GM12878 (cell line): ENCODE data around the gene MEGF9. TPM values are rescaled to one million over a fixed set of nuclear protein-coding genes. Genes with fewer than 3 reads are reported as not detected.

Experiments
- ATAC-seq: fragments of 200-7000 bp; cut with Tn5 transposase; 3 replicates; pipeline ENCODE4 v1.9.1; 2020; ENCODE audit warnings: mild to moderate bottlenecking, moderate library complexity
- BruUV-seq: library from RNA; stranded (reverse); fragments of 400-500 nt; replicated peaks from 2 replicates; lab custom pipeline; 2021; lab: Mats Ljungman, UMichigan
- CTCF ChIA-PET: fragments of 300-600 bp; sonication (Branson Sonifier 250); formaldehyde crosslinking; extraction: SDS; loops from one replicate; lab custom pipeline; 2021; ENCODE audit warnings: inconsistent platforms; lab: Yijun Ruan, JAX
- POLR2A ChIA-PET: fragments of 350-600 bp; formaldehyde crosslinking; extraction: SDS; loops from one replicate; lab custom pipeline; 2021; ENCODE audit warnings: inconsistent platforms; lab: Charles Lee
- RAD21 ChIA-PET: fragments of 300-600 bp; sonication (Branson Sonifier 250); formaldehyde crosslinking; loops from one replicate; lab custom pipeline; 2023; ENCODE audit warnings: antibody characterized with exemption; ENCODE audit not compliant: unreplicated experiment; lab: Charles Lee
- SMC1A ChIA-PET: fragments of 300-600 bp; sonication (Branson Sonifier 250); formaldehyde crosslinking; loops from one replicate; lab custom pipeline; 2023; ENCODE audit not compliant: unreplicated experiment, uncharacterized antibody; lab: Charles Lee
- DNase-seq: peaks from one replicate; pipeline ENCODE4 v3.0.0-alpha.2; 2011; ENCODE audit warnings: low read depth, low spot score
- FAIRE-seq: peaks from 3 replicates; lab custom pipeline; 2011; peaks lifted over from hg19 to GRCh38; lab: Jason Lieb, UNC
- H2AFZ ChIP-seq: 2 replicates; pipeline ENCODE4 v1.6.0; 2011; ENCODE audit warnings: low read depth, low read length, control low read depth; ENCODE audit not compliant: control insufficient read depth
- H3K27ac ChIP-seq: 2 replicates; pipeline ENCODE4 v1.5.1; 2011; ENCODE audit warnings: control low read depth; ENCODE audit not compliant: control insufficient read depth, insufficient read depth
- H3K27me3 ChIP-seq, 2 experiments: replicated peaks in 1 of 2; 2 replicates each; pipeline versions ENCODE4 v1.6.0 to v1.6.1; 2011; ENCODE audit warnings: low read length in 1 of 2; ENCODE audit not compliant: control insufficient read depth in 2 of 2, insufficient read depth in 2 of 2
- H3K36me3 ChIP-seq, 2 experiments: 2 replicates each; pipeline ENCODE4 v1.5.1; 2011; ENCODE audit warnings: low read length in 1 of 2; ENCODE audit not compliant: control insufficient read depth in 2 of 2, insufficient read depth in 2 of 2
- H3K4me1 ChIP-seq: 2 replicates; pipeline ENCODE4 v1.6.1; 2011; ENCODE audit warnings: mild to moderate bottlenecking, low read length, moderate library complexity, mixed read lengths; ENCODE audit not compliant: control insufficient read depth, insufficient read depth
- H3K4me2 ChIP-seq: 2 replicates; pipeline ENCODE4 v1.6.0; 2011; ENCODE audit warnings: control low read depth; ENCODE audit not compliant: control insufficient read depth, insufficient read depth
- H3K4me3 ChIP-seq: fragments of 200-600 bp; sonication (generic); 2 replicates; pipeline ENCODE4 v1.5.1; 2016
- H3K79me2 ChIP-seq: 2 replicates; pipeline ENCODE4 v1.6.0; 2011; ENCODE audit warnings: low read length; ENCODE audit not compliant: control insufficient read depth, insufficient read depth
- H3K9ac ChIP-seq: 2 replicates; pipeline ENCODE4 v1.8.0; 2011; ENCODE audit warnings: low read length, control low read depth, mixed read lengths; ENCODE audit not compliant: control insufficient read depth, insufficient read depth
- H3K9me3 ChIP-seq: replicated peaks from 3 replicates; pipeline ENCODE4 v1.5.1; 2011; ENCODE audit warnings: mild to moderate bottlenecking, low read length; ENCODE audit not compliant: control insufficient read depth, insufficient read depth
- H4K20me1 ChIP-seq: 2 replicates; pipeline ENCODE4 v1.6.0; 2011; ENCODE audit not compliant: control insufficient read depth, insufficient read depth
- E4F1 ChIP-seq: fragments of 450-650 bp; IDR thresholded peaks from 2 replicates; pipeline ENCODE4 v1.6.1; 2018; ENCODE audit warnings: borderline replicate concordance, mild to moderate bottlenecking; ENCODE audit not compliant: partially characterized antibody
- IRF3 ChIP-seq: fragments of 450-650 bp; IDR thresholded peaks from 2 replicates; pipeline ENCODE4 v1.6.1; 2014; ENCODE audit warnings: mild to moderate bottlenecking
- MTA3 ChIP-seq: IDR thresholded peaks from 2 replicates; pipeline ENCODE4 v1.6.1; 2012; ENCODE audit warnings: low read length, inconsistent platforms, borderline replicate concordance
- RELA ChIP-seq: fragments of 450-650 bp; IDR thresholded peaks from 2 replicates; pipeline ENCODE4 v1.8.0; 2014; ENCODE audit warnings: borderline replicate concordance; ENCODE audit not compliant: partially characterized antibody
- SMARCA5 ChIP-seq: fragments of 450-650 bp; IDR thresholded peaks from 2 replicates; pipeline ENCODE4 v1.6.1; 2017; ENCODE audit warnings: mild to moderate bottlenecking
- ZNF217 ChIP-seq: fragments of 450-650 bp; IDR thresholded peaks from 2 replicates; pipeline ENCODE4 v1.6.1; 2017; ENCODE audit warnings: antibody characterized with exemption, mild to moderate bottlenecking
- ZNF274 ChIP-seq: IDR thresholded peaks from one replicate; pipeline ENCODE4 v1.8.0; 2011; ENCODE audit not compliant: insufficient read length, insufficient read depth
- ZNF687 ChIP-seq: fragments of 450-650 bp; IDR thresholded peaks from 2 replicates; pipeline ENCODE4 v1.6.1; 2017; ENCODE audit warnings: mild to moderate bottlenecking, moderate library complexity
- WGBS: methylation state at CpG from one replicate; pipeline ENCODE4 v1.1.6; 2016; ENCODE audit warnings: low lambda C conversion rate; ENCODE audit not compliant: insufficient replicate concordance, insufficient coverage; ENCODE audit errors: missing lambda C conversion rate; 5-methylcytosine and 5-hydroxymethylcytosine counted together
- in situ Hi-C: fragments of 300-500 bp; cut with MboI; formaldehyde crosslinking; loops from 9 replicates; pipeline ENCODE4 v1.14.3; 2018; ENCODE audit warnings: mixed read lengths
- intact Hi-C: fragments of 100-400 bp; cut with micrococcal nuclease; formaldehyde crosslinking; loops from one replicate; pipeline ENCODE4 v1.14.2; 2022; ENCODE audit not compliant: unreplicated experiment
- polyA plus RNA-seq, 11 experiments: library from polyadenylated mRNA; depleted of rRNA in 4 of 11; unstranded in 6 of 11; stranded (reverse) in 5 of 11; fragments of >200 nt; fragmentation: Nextera tagmentation in 4 of 11; fragmentation: Illumina TruSeq in 1 of 11; extraction: Ambion mirVana in 4 of 11; extraction: Trizol in 1 of 11; gene quantifications; 1 replicate in 1 of 11; 2 replicates in 10 of 11; pipeline versions ENCODE4 v1.2.1 to v1.2.3, GENCODE V29; 2011 to 2016; ENCODE audit warnings: inconsistent platforms in 2 of 11, missing spikeins in 2 of 11, low read depth in 1 of 11
- total RNA-seq, 4 experiments: library from RNA; depleted of rRNA in 3 of 4; stranded (reverse); fragments of >200 nt in 3 of 4; fragmentation: Illumina TruSeq in 1 of 4; extraction: Trizol in 1 of 4; gene quantifications; 2 replicates each; pipeline versions ENCODE4 v1.2.1 to v1.2.3, GENCODE V29; 2013 to 2021

The MEGF9 gene
- total and polyA plus RNA-seq, 10 of the 15 experiments (the other 5 are each of a cell fraction or from before 2014, with no cell fraction given) = 0.71 to 5.1 (median 2.6) TPM

- H4K20me1 ChIP-seq = no peaks in the 10 kb centered on the region
- no peak overlapping the region for H3K9ac ChIP-seq
- whole genome bisulfite sequencing = 98% methylated on average over 4 of the region's 4 CpGs
- RAD21 ChIA-PET = no interaction called here
- no peaks in the 10 kb centered on the region for H3K9me3 ChIP-seq
- H3K4me2 ChIP-seq = no peak overlapping the region
- no peak for FAIRE-seq
- H3K4me3 ChIP-seq = no peak overlapping the region
- CTCF ChIA-PET = interaction anchor here (0.6 kb wide), 1 partner anchor 1973 kb away, joined by 4 read pairs; no protein-coding TSS in a partner anchor
- H3K79me2 ChIP-seq = no peaks in the 10 kb centered on the region
- POLR2A ChIA-PET = no interaction called here
- intact Hi-C loops (no loop called here), in situ Hi-C loops (no loop called here)
- no peak overlapping the region for H3K27ac ChIP-seq
- H3K27me3 ChIP-seq = no peaks in the 10 kb centered on the region
- no TSS peak for BruUV-seq
- SMC1A ChIA-PET = no interaction called here
- DNase-seq = no peak
- no peak for ATAC-seq
- H3K4me1 ChIP-seq = no peaks in the 10 kb centered on the region; the same call in 1 of the 2 replicates
- H2AFZ ChIP-seq = no peak overlapping the region
- no peak for TF ChIP-seq ZNF217
- no peak for TF ChIP-seq MTA3
- no peak for TF ChIP-seq E4F1
- no peak for TF ChIP-seq RELA
- TF ChIP-seq IRF3 = no peak
- TF ChIP-seq ZNF274 = no peak
- TF ChIP-seq SMARCA5 = no peak
- no peak for TF ChIP-seq ZNF687
- no peaks in the 10 kb centered on the region for H3K36me3 ChIP-seq
Observed at GRCh38 chr9:120680161-120680560, 34.1 kb downstream of the MEGF9 start.
